RPMI7951 (cell line): ENCODE data around the gene TRIM62. TPM values are rescaled to one million over a fixed set of nuclear protein-coding genes. Genes with fewer than 3 reads are reported as not detected.
"Not testable (repeated sequence)": the region's sequence is repeated elsewhere in the genome, so short reads cannot be mapped to it uniquely, and the experiment has no call there.

ENCODE experiments used
- DNase-seq: peaks from one replicate; pipeline ENCODE4 v3.0.0-alpha.2; 2012; ENCODE audit warnings: low read depth
- total RNA-seq: library from RNA; depleted of rRNA; stranded (reverse); fragments of >200 nt; shearing (Covaris generic); gene quantifications from 2 replicates; pipeline ENCODE4 v1.2.3, GENCODE V29; 2014

Gene TRIM62
- total RNA-seq, 1 experiment from 2014 or later, result 5.6 TPM

GRCh38 chr1:33137800-33138199 lies 44.0 kb downstream of the TRIM62 start:
- DNase-seq, result peak; percentile 31

- not testable (repeated sequence) for DNase-seq
Measured at GRCh38 chr1:33136041-33136440, 45.8 kb downstream of the TRIM62 start.

- DNase-seq, result no peak
Measured at GRCh38 chr1:33133478-33134105, 48.3 kb downstream of the TRIM62 start.

GRCh38 chr1:33132549-33132948 lies 49.3 kb downstream of the TRIM62 start:
- DNase-seq, result no peak

- no peak for DNase-seq
Measured at GRCh38 chr1:33131191-33131590, 50.7 kb downstream of the TRIM62 start.

GRCh38 chr1:33130297-33130696 lies 51.5 kb downstream of the TRIM62 start:
- peak; percentile 88 for DNase-seq

- DNase-seq, result no peak
Measured at GRCh38 chr1:33128781-33129180, 53.1 kb downstream of the TRIM62 start.

GRCh38 chr1:33127001-33127823 lies 54.6 kb downstream of the TRIM62 start:
- DNase-seq, result peak; percentile 100

GRCh38 chr1:33126411-33127000 lies 55.3 kb downstream of the TRIM62 start:
- DNase-seq, result no peak

- not testable (repeated sequence) for DNase-seq
Measured at GRCh38 chr1:33124647-33125046, 57.2 kb downstream of the TRIM62 start.

GRCh38 chr1:33123266-33123665 lies 58.6 kb downstream of the TRIM62 start:
- DNase-seq, result no peak

GRCh38 chr1:33122483-33123178 lies 59.2 kb downstream of the TRIM62 start:
- no peak for DNase-seq

- no peak for DNase-seq
Measured at GRCh38 chr1:33121728-33122127, 60.1 kb downstream of the TRIM62 start.

GRCh38 chr1:33120436-33121231 lies 61.2 kb downstream of the TRIM62 start:
- peak; percentile 50 for DNase-seq

- DNase-seq, result no peak
Measured at GRCh38 chr1:33119532-33120217, 62.2 kb downstream of the TRIM62 start.

- DNase-seq, result no peak
Measured at GRCh38 chr1:33119050-33119449, 62.8 kb downstream of the TRIM62 start.

- no peak for DNase-seq
Measured at GRCh38 chr1:33118274-33118673, 63.6 kb downstream of the TRIM62 start.

- no peak for DNase-seq
Measured at GRCh38 chr1:33117440-33118085, 64.3 kb downstream of the TRIM62 start.

GRCh38 chr1:33111965-33112364 lies 69.9 kb downstream of the TRIM62 start:
- DNase-seq, result peak; percentile 41

GRCh38 chr1:33110477-33110876 lies 71.4 kb downstream of the TRIM62 start:
- no peak for DNase-seq
